PFSK-1 (cell line): ENCODE results near the gene PABPN1.
A peak's percentile ranks its signal among the peaks of the same experiment; 100 is the strongest.

Source experiments
- FOXP2 ChIP-seq: optimal IDR thresholded peaks from 2 replicates; pipeline ENCODE3; 2011; ENCODE audit warnings: borderline replicate concordance, control low read depth, inconsistent platforms; ENCODE audit not compliant: insufficient read depth; ENCODE audit errors: extremely low read length, extremely low read depth
- POLR2AphosphoS5 ChIP-seq: IDR thresholded peaks from 2 replicates; pipeline ENCODE4 v1.6.1; 2012; ENCODE audit warnings: low read depth, mild to moderate bottlenecking, control low read depth, low read length, moderate library complexity
- REST ChIP-seq, 2 experiments: IDR thresholded peaks; 2 replicates each; pipeline versions ENCODE4 v1.6.1 to v1.8.0; 2011 to 2012; ENCODE audit warnings: low read depth in 2 of 2, low read length in 2 of 2, control low read depth in 1 of 2, inconsistent platforms in 1 of 2, mild to moderate bottlenecking in 1 of 2, moderate library complexity in 1 of 2; ENCODE audit not compliant: insufficient read depth in 1 of 2
- SIN3A ChIP-seq: IDR thresholded peaks from 2 replicates; pipeline ENCODE4 v1.6.1; 2012; ENCODE audit warnings: mild to moderate bottlenecking, low read length, moderate library complexity, borderline replicate concordance; ENCODE audit not compliant: insufficient read depth
- TAF1 ChIP-seq: IDR thresholded peaks from 2 replicates; pipeline ENCODE4 v1.6.1; 2012; ENCODE audit warnings: low read length, control low read depth, borderline replicate concordance; ENCODE audit not compliant: insufficient read depth

PABPN1 gene

GRCh38 chr14:23347406-23348296, 26.4 kb downstream of the PABPN1 start:
- TF ChIP-seq FOXP2 (no peak), SIN3A (no peak), TAF1 (no peak), POLR2AphosphoS5 (no peak)

GRCh38 chr14:23348297-23348655, 27.0 kb downstream of the PABPN1 start:
- no peak for TF ChIP-seq POLR2AphosphoS5
- TF ChIP-seq FOXP2, result no peak
- no peak for TF ChIP-seq REST (IDR thresholded peaks at IDR 0.05; ENCODE audit: insufficient read depth in 1 of 2, low read depth in 2 of 2, low read length in 2 of 2)

GRCh38 chr14:23349156-23349845, 28.0 kb downstream of the PABPN1 start:
- TF ChIP-seq REST (IDR thresholded peaks at IDR 0.05; ENCODE audit: insufficient read depth in 1 of 2, low read depth in 2 of 2, low read length in 2 of 2) (no peak), TAF1 (no peak), POLR2AphosphoS5 (no peak), FOXP2 (no peak), SIN3A (no peak)

GRCh38 chr14:23351681-23352505, 30.6 kb downstream of the PABPN1 start:
- TF ChIP-seq TAF1 (no peak), REST (IDR thresholded peaks at IDR 0.05; ENCODE audit: insufficient read depth in 1 of 2, low read depth in 2 of 2, low read length in 2 of 2) (no peak), SIN3A (no peak), FOXP2 (no peak), POLR2AphosphoS5 (no peak)

- TF ChIP-seq REST (IDR thresholded peaks at IDR 0.05; ENCODE audit: insufficient read depth in 1 of 2, low read depth in 2 of 2, low read length in 2 of 2) (no peak), TAF1 (peak; percentile 49; the same call in 1 of the 2 replicates), FOXP2 (no peak), SIN3A (no peak), POLR2AphosphoS5 (peak; percentile 73)
These were observed 31.5 kb downstream of the PABPN1 start, which contains the start of gene SLC22A17 for GRCh38 chr14:23352506-23353432. SLC22A17 (minus strand) TSS chr14:23352887.
